NCI-H128 (cell line): ENCODE data around the gene ISLR.
"Not testable (repeated sequence)": the region's sequence is repeated elsewhere in the genome, so short reads cannot be mapped to it uniquely, and the experiment has no call there.

Experiments used
- DNase-seq: peaks from one replicate; lab custom pipeline; 2025; ENCODE audit not compliant: unreplicated experiment; lab: John Stamatoyannopoulos, UW

ISLR gene

GRCh38 chr15:74136814-74137536, 36.5 kb upstream of the ISLR start:
- DNase-seq: no peak

GRCh38 chr15:74137537-74137894, 36.0 kb upstream of the ISLR start:
- no peak for DNase-seq

DNA sequence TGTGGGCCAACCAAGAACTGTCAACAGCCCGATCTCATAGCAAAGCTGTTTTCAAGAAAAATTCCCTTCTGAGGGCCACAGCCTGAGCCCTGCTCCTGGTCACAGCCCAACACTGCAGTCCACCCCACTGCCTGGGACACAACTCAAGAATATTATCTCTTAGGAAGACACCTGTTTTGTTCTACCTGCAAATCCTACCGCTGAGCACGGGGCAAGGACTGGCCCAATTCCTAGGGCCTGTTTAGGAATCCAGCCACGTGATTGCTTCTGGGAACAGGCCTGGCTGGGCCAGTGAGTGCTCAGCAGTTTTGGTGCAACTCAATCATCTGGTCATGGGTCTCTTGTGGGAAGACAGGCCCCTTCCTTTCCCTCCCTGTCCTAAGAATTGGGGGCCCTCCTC, 34.9 kb upstream of the ISLR start:
- no peak for DNase-seq

DNA sequence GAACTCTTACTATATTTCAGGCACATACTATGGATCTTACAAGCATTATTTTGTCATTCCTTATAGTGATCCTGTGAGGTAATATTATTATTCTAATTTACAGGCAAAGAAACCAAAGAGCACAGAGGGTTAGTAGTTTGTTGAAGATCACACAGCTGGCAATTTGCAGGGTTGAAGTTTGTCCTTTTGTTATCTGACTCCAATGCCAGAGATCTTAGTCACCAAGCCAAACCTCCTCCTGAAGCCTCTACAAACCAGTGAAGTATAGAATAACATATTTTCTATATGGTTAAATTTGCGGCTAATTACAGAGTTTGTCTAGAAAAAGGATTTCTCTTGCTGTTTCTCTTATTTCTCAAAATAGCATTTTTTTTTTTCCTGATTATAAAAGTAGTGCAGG, 31.9 kb upstream of the ISLR start:
- no peak for DNase-seq

GRCh38 chr15:74144153-74144775, 29.2 kb upstream of the ISLR start:
- no peak for DNase-seq

DNA sequence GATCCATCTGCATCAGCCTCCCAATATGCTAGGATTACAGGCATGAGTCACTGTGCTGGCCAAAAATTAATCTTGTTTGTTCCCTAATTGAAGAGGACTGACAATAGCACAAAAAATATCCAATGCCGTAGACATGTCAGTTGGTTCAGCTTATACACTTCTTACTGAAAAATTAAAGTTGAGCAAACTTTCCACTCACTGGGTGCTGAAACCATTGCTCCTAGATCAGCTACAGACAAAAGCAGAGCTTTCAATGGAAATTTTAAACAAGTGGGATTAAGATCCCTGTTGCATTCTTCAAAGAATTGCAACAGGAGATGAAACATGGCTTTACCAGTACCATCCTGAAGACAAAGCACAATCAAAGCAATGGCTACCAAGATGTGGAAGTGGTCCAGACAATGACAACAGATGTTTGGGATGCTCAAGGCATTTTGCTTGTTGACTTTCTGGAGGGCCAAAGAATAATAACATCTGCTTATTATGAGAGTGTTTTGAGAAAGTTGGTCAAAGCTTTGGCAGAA, 27.2 kb upstream of the ISLR start:
- DNase-seq: no peak

GRCh38 chr15:74147051-74147450, 26.5 kb upstream of the ISLR start:
- DNase-seq: no peak

- DNase-seq: no peak
Observed at GRCh38 chr15:74155766-74156417, 17.6 kb upstream of the ISLR start.

- DNase-seq: no peak
Observed at GRCh38 chr15:74156678-74157411, 16.7 kb upstream of the ISLR start.

- no peak for DNase-seq
Observed at GRCh38 chr15:74157868-74158827, 15.4 kb upstream of the ISLR start.

DNA sequence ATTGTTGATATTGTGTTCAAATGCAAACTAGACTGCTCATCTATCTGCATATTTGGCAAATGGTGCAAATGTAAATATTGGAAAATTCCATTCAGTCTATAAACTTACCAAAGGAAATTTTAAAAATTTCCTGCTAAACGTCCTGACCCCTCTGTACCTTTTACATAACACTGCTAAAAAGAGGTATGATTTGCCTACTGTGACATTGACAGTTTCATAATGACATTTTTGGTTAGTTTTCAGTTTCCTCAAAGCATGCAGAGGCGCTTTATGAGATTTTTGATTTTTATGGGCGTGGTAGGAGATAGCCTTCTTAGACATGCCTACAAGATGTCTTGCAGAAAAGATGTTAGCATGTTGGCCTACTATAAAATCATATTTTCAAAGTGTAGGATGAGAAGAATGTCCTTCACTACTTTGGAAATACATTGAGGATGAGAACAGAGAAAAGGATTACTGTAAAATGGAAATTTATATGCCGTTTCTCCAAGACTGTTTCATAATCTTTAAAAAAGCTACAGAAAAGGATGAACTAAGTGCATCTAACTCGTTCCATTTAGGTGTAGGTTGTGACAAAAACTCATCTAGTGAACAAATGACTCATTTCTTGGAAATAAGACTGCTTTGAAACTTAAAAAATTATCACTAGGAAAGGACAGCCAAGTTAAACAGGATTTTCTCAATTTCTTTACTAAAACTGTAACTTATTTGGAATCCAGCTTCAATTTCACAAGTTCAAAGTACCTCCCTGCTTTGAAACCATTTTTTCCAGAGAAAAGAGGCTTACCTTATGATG, 14.5 kb upstream of the ISLR start:
- DNase-seq: no peak

- no peak for DNase-seq
Observed at GRCh38 chr15:74159773-74160172, 13.7 kb upstream of the ISLR start.

DNA sequence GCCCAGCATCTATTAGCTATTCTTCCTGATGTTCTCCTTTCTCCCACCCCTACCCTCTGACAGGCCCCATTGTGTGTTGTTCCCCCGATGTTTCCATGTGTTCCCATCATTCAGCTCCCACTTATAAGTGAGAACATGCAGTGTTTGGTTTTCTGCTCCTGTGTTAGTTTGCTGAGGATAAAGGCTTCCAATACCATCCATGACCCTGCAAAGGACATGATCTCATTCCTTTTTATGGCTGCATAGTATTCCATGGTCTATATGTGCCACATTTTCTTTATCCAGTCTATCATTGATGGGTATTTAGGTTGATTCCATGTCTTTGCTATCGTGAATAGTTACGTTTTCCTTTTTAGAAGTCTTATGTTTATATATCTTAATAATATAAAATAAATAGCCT, 13.1 kb upstream of the ISLR start:
- not testable (repeated sequence) for DNase-seq

- not testable (repeated sequence) for DNase-seq
Observed at GRCh38 chr15:74162195-74162536, 11.3 kb upstream of the ISLR start.

- DNase-seq: no peak
Observed at GRCh38 chr15:74165461-74165860, 8.0 kb upstream of the ISLR start.

- DNase-seq: no peak
Observed at GRCh38 chr15:74167891-74168331, 5.6 kb upstream of the ISLR start.

- DNase-seq: no peak
Observed at GRCh38 chr15:74168711-74169126, 4.8 kb upstream of the ISLR start.

DNA sequence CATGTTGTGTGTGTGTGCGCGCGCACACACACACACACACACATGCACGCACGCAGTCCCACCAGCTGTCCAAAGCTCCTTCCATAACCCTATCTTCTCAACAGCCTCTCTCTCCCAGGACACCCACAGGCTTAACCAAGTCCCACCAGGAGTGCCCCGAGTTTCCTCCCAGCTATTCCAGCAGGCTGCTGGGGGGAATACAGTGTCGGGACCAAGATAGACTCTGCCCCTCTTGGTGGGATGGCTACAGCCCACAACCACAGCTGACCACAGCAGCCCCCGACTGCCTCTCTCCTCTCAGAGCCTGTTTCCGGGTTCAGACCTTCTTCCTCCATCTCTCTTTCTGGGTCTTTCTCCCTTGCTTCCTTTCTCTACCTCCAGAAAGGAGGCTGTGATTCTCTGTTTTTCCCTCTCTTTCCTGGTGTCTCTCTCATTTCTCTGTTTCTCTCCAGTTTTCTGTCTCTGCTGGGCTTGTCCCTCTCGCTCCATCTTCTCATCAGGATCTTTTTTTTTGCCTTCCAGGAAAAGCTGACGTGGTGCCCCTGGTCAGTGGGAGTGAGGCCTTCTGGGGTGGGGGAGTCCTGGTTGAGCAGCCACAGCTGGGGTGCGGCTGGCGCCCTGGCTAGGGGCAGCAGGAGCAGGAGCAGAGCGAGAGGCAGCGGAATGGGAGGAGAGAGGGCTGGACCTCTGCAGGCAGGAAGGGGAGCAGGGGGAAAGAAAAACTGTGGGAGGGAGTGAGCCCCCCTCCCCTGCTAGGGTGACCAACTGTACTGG, 3.3 kb upstream of the ISLR start:
- DNase-seq: no peak
